ENCODE results near the gene MPHOSPH6.
"Not testable (repeated sequence)": the region's sequence is repeated elsewhere in the genome, so short reads cannot be mapped to it uniquely, and the experiment has no call there.

Gene MPHOSPH6

GRCh38 chr16:82167670-82168069, 2.4 kb downstream of the MPHOSPH6 start:
- DNase-seq, result no peak

GRCh38 chr16:82160226-82160625, 9.8 kb downstream of the MPHOSPH6 start:
- no peak for DNase-seq

DNA sequence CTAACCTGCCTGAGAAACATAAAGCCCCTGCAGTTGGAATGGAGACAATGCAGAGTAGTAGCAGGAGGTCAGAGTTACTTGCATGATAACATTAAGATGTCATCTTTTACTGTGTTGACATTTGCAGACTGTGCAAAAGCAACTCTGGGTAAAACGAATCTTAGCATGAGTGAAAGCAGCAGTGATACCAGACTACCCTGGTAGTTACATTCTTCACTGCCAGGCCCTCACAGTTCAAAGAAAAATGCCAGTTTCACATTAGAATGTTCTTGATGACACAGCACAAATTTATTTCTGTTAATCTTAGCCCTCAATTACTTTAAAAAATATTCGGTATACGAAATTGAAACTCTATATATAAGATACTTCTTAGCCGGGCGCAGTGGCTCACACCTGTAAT, 12.2 kb downstream of the MPHOSPH6 start:
- DNase-seq, result no peak

DNA sequence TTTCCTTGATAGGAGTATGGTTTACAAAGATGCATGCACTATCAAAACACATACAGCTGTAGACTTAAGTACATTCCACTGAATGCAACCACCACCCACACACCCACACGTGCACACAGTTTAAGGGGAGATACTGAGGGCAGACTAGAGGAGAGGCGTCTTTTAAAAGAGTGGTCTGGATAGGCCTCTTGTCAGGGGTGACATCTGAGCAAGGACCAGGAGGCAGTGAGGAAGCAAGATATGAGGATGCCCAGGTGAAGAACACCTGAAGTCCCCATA, 12.6 kb downstream of the MPHOSPH6 start:
- DNase-seq, result no peak

GRCh38 chr16:82156761-82157533, 13.1 kb downstream of the MPHOSPH6 start:
- DNase-seq, result no peak

DNA sequence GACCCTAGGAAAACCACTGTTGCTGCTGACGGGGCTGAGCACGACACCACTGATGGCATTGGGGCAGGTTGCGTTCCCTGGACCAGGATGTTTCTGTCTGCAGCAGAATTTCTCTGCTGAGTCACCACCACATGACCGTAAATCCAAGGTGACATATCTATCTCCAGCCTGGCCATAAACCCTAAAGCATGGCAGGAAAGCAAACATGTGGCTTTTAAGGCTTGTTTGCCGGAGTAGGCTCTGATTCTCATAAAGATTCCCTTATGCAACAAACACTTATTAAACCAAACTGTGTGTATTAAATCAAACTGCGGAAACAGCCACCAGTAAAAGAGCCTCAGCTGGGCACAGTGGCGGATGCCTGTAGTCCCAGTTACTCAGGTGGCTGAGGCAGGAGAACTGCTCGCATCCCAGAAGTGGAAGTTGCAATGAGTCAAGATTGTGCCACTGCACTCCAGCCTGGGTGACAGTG, 17.3 kb downstream of the MPHOSPH6 start:
- no peak for DNase-seq

DNA sequence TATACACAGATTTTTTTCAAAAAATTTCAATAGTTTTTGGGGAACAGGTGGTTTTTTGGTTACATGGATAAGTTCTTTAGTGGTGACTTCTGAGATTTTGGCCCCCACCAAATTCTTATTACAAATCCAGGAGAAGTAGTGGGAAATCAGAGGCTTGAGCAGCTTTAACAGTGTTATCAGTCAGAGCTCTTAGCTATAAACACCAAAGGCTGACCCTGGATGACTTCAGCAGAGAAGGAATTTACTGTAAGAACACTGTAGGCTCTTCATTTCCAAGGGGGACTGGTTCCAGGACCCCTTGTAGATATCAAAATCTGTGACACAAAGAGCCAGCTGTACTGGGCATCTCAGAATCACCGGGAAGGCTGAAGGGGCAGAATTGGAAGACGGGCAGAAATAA, 17.8 kb downstream of the MPHOSPH6 start:
- no peak for DNase-seq

DNA sequence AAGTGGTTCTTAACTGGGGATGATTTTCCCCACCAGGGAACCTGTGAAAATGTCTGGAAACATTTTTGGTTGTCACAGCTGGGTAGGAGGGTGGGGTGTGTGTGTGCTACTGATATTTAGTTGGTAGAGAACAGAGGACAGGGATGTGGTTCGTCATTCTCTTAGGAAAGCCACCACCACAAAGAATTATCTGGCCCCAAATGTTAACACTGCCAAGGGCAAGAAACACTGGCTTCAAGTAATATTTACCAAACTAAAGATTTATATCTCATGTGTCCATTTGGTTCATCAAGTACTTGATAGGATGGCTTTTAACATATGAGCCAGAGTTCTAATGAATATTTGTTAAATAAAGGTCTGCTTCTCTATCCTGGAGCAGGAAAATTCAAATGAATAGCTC, 19.5 kb downstream of the MPHOSPH6 start:
- no peak for DNase-seq

- DNase-seq, result no peak
These were observed 20.5 kb downstream of the MPHOSPH6 start for GRCh38 chr16:82149536-82149935.

DNA sequence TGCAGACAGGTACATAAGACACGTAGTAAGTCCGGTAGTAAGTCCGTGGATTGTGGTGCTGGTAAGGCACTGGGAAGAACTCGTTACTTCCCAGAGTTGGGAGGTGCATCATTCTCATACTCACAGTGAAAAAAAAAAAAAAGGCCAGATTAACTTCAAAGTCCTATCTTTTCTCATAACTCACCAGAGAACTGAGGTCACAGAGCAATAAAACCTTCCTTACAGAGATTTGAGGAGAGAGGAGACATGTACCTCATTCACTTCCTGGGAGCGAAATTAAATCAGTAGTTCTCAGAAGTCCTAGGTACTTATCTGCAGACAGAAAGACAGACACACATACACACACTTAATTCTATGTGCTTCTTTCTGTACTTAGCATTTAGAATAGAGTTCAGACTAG, 22.5 kb downstream of the MPHOSPH6 start:
- no peak for DNase-seq

DNA sequence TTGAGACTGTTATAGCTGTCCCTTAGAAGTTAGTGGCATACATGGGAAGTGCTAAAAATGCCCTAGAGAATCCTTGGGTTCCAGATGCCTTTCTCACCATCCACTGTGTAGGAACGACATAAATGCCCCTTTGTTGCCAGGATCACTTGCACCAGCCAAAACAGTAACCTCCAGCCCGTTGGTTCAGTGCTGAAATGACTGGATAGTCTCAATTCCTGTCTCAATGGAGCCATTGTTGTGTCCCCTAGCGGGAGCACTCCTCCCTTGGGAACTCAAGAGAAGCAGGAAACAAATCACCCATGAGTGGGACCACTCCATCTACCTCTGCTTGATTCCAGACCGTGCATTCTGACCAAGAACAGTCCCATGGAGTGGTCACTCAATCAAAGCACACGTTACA, 23.1 kb downstream of the MPHOSPH6 start:
- DNase-seq, result no peak

DNA sequence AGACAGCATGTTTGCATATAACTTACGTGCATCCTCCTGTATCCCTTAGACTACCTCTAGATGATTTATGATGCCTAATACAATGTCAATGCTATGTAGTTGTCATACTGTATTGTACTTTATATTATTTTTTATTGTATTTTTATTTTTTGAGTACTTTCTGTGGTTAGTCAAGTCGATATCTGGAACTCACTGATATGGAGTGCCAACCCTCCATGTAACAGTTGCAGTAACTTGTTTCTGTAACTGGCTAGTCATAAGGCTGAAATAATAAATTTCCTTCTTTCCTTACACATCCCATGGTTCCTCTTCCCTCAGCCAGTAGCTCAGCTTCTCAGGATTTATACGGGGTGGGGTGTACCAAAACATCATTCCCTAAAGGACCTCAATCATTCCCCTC, 23.5 kb downstream of the MPHOSPH6 start:
- DNase-seq, result no peak

- DNase-seq, result not testable (repeated sequence)
These were observed 30.8 kb downstream of the MPHOSPH6 start for GRCh38 chr16:82139286-82139571.

GRCh38 chr16:82138478-82139285, 31.3 kb downstream of the MPHOSPH6 start:
- no peak for DNase-seq

GRCh38 chr16:82137822-82138167, 32.2 kb downstream of the MPHOSPH6 start:
- no peak for DNase-seq

- DNase-seq, result no peak
These were observed 32.8 kb downstream of the MPHOSPH6 start for GRCh38 chr16:82136956-82137821.

DNA sequence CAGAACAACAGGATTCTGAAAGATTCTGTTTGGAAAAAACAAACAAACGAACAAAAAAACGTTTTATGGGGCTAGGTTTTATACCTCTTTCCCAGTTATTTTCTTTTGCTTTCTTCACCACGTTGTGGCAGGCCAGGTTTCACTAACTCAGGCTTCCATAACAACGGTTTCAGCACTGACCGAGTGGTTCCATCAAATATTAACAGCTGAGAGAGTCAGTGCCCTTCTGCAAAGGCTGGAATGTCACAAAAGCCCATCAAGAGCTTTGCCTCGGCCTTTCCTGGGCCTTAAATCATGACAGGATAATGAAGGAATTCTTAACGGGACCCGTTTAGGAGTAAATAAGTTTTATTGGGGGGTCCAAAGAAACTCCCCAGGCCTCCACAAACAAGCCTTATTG, 34.2 kb downstream of the MPHOSPH6 start:
- no peak for DNase-seq

DNA sequence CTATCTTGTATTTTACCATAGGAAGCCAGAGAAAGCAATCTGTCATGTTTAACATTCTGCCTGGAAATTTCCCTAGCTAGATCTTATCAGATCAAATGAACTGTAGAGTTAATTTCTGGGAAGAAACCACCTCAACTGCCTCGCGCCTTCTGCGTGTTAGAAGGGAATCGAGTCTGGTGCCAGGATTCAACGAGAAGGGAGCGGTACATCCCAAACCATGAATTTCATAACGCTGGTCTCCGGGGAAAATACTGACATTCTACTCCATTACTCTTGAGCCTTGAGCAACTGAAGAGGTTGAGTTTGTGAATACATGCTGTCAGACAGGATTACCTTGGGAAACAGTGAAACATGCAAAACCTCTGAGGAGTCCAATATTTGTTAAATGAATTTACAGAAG, 35.2 kb downstream of the MPHOSPH6 start:
- no peak for DNase-seq

GRCh38 chr16:82133798-82134197, 36.2 kb downstream of the MPHOSPH6 start:
- DNase-seq, result no peak

DNA sequence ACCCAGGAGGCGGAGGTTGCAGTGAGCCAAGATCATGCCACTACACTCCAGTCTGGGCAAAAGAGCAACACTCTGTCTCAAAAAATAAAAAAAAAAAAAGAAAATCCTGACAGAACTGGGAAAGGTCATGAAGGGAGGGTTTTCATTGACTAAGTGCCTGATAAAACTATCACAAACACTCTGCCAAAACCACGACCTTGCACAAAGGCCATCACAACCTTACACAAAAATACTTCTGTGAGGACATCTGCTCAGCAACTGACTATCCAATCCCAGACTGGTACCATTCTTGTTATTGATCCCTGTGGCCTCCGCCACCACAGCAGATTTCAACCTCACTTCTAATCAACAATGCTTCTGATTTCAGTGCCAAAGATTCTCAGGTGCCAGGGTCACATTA, 40.1 kb downstream of the MPHOSPH6 start:
- DNase-seq, result no peak

- DNase-seq, result no peak
These were observed 45.4 kb downstream of the MPHOSPH6 start for GRCh38 chr16:82124651-82125050.

GRCh38 chr16:82119405-82119804, 50.6 kb downstream of the MPHOSPH6 start:
- DNase-seq, result no peak

DNA sequence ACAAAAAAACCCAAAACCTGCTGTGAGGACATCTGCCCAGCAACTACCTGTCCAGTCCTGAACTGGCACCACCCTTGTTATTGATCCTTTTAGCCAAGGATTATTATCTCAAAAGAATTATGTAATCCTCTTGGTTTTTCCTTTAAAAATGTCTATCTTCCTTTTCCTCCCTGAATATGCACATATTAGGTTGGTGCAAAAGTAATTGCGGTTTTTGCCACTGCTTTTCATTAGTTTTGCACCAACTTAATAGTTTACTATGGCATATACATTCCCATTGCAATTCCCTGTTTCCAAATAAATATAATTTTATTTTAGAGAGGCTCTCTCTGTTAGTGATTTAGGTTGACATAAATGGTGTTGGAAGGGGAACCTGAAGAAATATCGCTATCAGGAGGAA, 51.3 kb downstream of the MPHOSPH6 start:
- no peak for DNase-seq

DNA sequence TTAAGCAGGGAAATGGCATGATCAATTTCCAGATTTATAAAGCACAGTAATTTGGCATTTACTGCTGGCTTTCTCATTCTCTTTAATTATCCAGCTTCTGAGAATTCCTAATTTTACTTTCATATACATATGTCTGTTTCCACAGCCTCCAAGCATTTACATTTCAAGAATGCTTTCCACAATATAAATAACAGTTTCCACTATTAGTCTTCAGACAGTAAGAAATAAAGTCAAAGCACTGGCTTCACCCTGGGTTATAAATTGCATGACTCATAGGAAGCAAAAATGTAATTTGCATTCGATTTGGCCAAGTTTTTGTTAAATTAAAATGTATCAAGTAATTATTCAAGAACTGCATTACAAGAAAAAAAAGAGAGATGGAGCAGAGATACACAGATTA, 53.5 kb downstream of the MPHOSPH6 start:
- DNase-seq, result no peak
